AG04449 (cell line): ENCODE data around the gene S100A7.

Experiments
- CTCF ChIA-PET: fragments of 350-600 bp; formaldehyde crosslinking; extraction: SDS; loops from one replicate; lab custom pipeline; 2021; ENCODE audit warnings: antibody characterized with exemption; lab: Yijun Ruan, JAX
- POLR2A ChIA-PET: fragments of 400-600, 350-600 bp; formaldehyde crosslinking; extraction: SDS; loops from one replicate; lab custom pipeline; 2020; ENCODE audit warnings: antibody characterized with exemption, inconsistent platforms; lab: Yijun Ruan, JAX
- DNase-seq: peaks from one replicate; pipeline ENCODE4 v3.0.0-alpha.2; 2010; ENCODE audit warnings: low read depth, low spot score
- H3K4me3 ChIP-seq: 2 replicates; pipeline ENCODE4 v1.5.1; 2011; ENCODE audit warnings: low read depth, mild to moderate bottlenecking, control low read depth, low read length
- CTCF ChIP-seq: IDR thresholded peaks from one replicate; pipeline ENCODE4 v1.5.1; 2011; ENCODE audit warnings: mild to moderate bottlenecking, moderate library complexity, low read length, control low read depth, inconsistent platforms; ENCODE audit not compliant: insufficient read depth; ENCODE audit errors: missing control alignments

Gene S100A7

DNA sequence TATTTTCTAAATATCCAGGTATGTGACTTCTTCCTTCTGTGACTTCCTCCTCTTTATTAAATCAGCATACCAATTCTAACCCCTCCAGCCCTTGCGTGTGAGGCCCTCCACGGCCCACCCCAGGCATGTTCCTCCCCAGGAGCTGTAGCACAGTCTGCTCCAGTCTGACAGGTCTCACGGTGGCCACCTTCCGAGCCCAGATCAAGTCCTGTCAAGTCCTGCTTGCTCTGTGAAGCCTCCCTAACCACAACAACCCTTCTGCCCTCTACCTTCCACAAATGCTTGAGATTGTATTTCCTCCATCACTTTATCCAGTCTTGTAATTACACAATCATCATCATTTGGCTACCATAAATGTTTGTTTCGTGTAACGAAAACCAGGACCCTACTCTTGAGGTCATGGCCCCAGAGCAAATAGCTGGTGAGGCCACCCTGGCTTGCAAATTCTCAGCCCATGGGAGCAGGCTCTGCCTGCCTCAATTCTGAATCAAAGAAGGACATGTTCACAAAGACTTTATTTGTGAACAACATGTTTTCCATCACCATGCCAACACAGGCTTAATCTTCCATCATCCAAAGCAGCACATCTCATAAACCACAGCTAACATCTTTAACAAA, 33.0 kb upstream of the S100A7 start:
- TF ChIP-seq CTCF, result no peak
- no peak for DNase-seq
- POLR2A ChIA-PET, result no interaction called here
- CTCF ChIA-PET, result interaction anchor here (0.6 to 17.1 kb wide), 15 partner anchors 8 to 216 kb away, joined by 3 to 527 read pairs (median 13); partner anchors contain the start of genes PGLYRP4 and S100A9
- H3K4me3 ChIP-seq, result no peak overlapping the region

DNA sequence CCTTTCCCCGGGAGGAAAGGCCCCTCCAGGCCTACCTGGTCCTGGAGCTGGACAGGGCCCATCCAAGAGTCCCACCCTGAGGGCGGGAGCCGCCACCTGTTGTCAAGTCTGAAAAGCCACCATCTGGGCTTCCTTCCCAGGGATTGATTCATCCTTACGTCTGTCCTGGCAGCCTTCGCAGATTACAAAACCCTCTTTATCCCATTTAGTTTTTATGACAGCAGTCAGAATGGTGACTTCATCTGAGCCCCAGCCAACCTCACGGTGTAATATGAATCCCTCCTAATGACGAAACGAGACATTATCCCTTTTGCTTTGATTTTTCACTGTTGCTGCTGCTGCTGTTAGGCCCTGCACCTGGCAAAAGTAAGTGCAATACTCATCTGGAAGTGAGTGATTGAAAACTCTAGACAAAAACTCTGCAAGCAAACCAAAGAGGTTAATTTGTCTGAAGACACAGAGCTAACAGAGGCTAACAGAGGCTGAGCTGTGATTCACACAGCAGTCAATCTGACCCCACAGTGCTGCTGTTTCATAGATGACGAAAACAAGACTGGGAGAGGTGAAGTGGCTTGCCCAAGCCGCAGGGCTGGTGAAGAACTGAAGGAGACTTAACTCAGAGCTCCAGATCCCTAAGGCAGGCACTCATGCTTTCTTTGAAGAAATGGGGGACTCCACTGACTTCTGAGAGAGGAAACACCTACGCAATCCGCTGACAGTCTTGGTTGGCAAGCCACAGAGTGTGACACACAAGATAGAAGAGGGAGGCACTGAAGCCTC, 30.0 kb upstream of the S100A7 start:
- DNase-seq, result no peak
- H3K4me3 ChIP-seq, result no peak overlapping the region
- POLR2A ChIA-PET, result interaction anchor here (0.6 kb wide), 1 partner anchor 16 kb away, joined by 3 read pairs; no protein-coding TSS in a partner anchor
- TF ChIP-seq CTCF, result no peak
- CTCF ChIA-PET, result interaction anchor here (0.8 to 17.1 kb wide), 7 partner anchors 20 to 135 kb away, joined by 3 to 527 read pairs (median 4); partner anchors contain the start of genes PGLYRP4 and S100A9

DNA sequence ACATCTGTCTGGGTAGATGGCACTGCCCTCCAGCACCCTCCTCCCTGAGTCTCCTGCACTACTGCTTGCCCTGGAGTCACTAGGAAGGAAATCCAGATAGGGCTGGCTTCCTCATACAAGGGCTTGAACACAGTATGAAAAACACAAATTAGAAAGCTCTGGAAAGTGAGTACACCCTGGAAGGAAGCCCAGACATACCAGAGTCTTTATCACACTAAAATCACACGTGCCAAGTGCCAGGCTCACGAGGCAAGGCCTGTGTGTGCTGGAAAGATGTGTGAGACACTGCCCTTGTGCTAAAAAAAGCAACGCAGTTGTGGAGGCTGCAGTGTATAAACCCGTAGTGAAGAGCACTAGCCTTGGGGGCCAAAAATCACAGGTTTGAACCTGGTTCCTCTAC, 28.3 kb upstream of the S100A7 start:
- no peak overlapping the region for H3K4me3 ChIP-seq
- no peak for DNase-seq
- CTCF ChIA-PET, result interaction anchor here (1.3 to 17.1 kb wide), 2 partner anchors 13 to 134 kb away, joined by 3 to 527 read pairs; partner anchors contain the start of genes PGLYRP4 and S100A9
- TF ChIP-seq CTCF, result no peak
- POLR2A ChIA-PET, result interaction anchor here (0.6 to 0.8 kb wide), 2 partner anchors 41 to 99 kb away, joined by 3 read pairs; no protein-coding TSS in a partner anchor

DNA sequence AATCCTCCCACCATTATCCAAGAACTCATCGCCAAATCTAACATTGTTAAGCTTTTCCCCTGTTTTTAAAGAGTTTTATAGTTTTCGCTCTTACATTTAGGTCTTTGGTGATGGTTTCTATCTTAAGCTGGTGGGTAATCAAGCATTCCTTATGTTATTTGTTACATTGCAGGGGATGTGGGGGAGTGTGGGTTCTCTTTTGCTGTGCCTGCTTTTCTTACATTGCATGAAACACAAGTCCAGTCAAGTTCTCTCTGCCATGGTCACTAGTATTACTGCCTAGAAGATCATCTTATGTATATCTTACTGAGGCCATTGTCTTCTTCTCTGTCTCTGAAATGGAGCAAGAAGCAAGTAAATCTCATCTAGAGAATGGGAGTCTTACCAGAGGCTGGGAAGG, 27.3 kb upstream of the S100A7 start:
- TF ChIP-seq CTCF, result no peak
- ChIA-PET POLR2A (no interaction called here), CTCF (interaction anchor here (0.6 to 17.1 kb wide), 3 partner anchors 7 to 133 kb away, joined by 3 to 527 read pairs (median 44); partner anchors contain the start of genes PGLYRP4 and S100A9)
- H3K4me3 ChIP-seq, result no peak overlapping the region
- DNase-seq, result no peak

- POLR2A ChIA-PET, result no interaction called here
These were observed 25.4 kb upstream of the S100A7 start for GRCh38 chr1:153485863-153486262.

More at GRCh38 chr1:153485863-153486262, 25.4 kb upstream of the S100A7 start:
- H3K4me3 ChIP-seq, result no peak overlapping the region
- no peak for DNase-seq
- TF ChIP-seq CTCF, result no peak
- CTCF ChIA-PET, result interaction anchor here (1.3 to 17.1 kb wide), 4 partner anchors 9 to 131 kb away, joined by 4 to 527 read pairs (median 29); partner anchors contain the start of genes PGLYRP4 and S100A9
